GM21717 (cell line): ENCODE measurements around the gene UCKL1.
"Not testable (repeated sequence)": the region's sequence is repeated elsewhere in the genome, so short reads cannot be mapped to it uniquely, and the experiment has no call there.

Experiments
- ATAC-seq: cut with Tn5 transposase; IDR thresholded peaks from one replicate; pipeline ENCODE4 v1.9.1; 2021; ENCODE audit warnings: mild to moderate bottlenecking, moderate library complexity; ENCODE audit not compliant: unreplicated experiment

Gene UCKL1

GRCh38 chr20:63960654-63961621, 4.7 kb upstream of the UCKL1 start:
- not testable (repeated sequence) for ATAC-seq

GRCh38 chr20:63959699-63960075, 3.5 kb upstream of the UCKL1 start:
- ATAC-seq, result no peak

DNA sequence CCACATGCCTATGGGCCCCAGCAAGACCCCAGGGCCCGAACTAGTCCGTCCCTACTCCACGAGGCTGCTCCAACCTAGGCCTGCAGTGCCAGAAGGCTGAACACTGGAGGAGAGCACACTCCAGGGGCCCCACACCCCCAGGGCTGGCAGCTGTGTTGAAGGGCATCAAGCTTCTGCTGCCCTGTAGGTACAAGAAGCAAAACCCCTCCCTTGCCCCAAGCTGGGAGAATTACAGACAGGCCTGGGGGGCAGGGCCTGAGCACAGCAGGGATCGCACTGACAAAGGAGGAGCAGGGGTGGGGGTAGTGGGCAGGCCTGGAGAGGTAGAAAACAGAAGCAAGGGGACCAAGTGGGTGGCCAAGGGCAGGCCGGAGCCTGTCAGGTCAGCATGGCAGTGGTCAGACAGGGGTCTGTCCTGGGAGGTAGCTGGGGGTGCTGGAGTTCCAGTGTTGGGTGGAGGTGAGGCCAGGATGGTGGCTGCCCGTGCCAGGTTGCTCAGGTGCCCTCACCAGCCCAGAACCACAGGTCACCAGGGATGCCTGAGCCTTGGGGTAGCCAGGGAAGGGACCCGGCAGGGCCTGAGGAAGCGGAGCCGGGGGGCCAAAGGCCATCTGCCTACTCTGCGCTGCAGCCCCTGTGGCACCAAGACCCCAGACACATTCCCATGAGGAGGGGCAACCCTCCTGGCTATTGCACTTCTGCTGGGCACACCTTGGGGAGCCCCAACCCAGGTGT, 2.9 kb upstream of the UCKL1 start:
- no peak for ATAC-seq

DNA sequence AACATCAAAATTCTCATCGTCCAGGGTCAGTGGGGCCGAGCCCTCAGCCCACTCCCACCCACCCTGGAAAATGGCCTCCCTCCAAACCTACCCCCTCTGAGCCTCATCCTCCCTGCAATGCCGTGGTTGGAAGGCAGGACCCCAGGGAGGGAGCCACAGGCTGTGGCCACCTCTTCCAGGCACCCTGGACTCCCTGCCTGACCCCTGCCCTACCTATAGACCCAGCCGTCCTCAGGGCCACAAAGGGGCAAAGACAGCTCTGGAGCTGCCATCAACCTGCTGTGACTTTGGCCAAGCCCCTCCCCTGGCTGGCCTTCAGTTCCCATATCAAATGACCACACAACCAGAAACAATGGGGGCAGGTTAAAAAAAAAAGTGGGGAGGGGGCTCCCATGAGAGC, 2.3 kb upstream of the UCKL1 start:
- ATAC-seq, result no peak

GRCh38 chr20:63957690-63958441, 1.6 kb upstream of the UCKL1 start:
- ATAC-seq, result no peak

GRCh38 chr20:63957004-63957689, 931 bp upstream of the UCKL1 start:
- ATAC-seq, result no peak

- ATAC-seq, result no peak
These were observed 418 bp upstream of the UCKL1 start for GRCh38 chr20:63956664-63957003.

DNA sequence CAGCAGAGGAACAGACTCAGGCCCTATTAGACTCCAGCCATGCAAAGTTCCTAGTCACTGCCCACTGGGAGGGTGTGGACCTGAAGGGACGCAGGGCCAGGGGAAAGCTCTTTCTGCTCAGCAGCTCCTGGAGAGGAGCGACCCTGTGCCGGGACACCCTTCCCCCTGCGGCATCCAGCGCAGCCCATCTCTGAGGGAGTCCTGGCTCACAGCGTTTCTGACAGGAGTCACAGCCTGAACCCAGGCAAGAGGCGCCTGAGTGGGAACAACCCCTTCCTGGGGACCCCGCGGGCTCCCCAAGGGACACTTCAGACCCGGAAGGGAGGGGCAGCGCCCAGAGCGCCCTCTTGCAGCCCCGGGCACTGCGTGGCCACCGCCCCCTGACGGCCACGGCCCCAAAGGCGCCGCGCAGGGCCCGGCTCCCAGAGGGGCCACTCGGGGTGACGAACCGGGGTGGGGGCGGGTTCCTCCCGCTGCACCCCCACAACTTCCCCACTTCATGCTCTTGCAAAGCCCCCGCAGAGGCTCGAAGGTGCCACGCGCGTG, 862 bp downstream of the UCKL1 start:
- no peak for ATAC-seq

GRCh38 chr20:63953764-63954429, 2.3 kb downstream of the UCKL1 start:
- no peak for ATAC-seq

GRCh38 chr20:63952769-63953168, 3.4 kb downstream of the UCKL1 start:
- ATAC-seq, result no peak

DNA sequence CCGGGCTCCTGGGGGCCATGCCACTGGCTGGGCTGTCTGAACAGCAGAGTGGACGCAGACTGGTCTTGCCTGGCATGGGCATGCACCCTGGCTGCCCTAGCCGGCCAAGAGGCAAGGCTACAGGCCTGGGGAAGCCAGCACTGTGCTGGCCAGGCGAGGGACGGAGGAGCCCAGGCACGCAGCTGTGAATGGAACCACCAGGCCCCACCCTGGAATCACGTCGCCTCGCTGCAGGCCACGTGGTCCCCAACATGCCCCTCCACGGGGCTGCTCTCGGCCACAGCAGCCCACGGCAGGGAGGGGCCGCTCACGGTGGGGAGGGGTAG, 4.0 kb downstream of the UCKL1 start:
- no peak for ATAC-seq

- no peak for ATAC-seq
These were observed 4.6 kb downstream of the UCKL1 start for GRCh38 chr20:63951398-63952209.

DNA sequence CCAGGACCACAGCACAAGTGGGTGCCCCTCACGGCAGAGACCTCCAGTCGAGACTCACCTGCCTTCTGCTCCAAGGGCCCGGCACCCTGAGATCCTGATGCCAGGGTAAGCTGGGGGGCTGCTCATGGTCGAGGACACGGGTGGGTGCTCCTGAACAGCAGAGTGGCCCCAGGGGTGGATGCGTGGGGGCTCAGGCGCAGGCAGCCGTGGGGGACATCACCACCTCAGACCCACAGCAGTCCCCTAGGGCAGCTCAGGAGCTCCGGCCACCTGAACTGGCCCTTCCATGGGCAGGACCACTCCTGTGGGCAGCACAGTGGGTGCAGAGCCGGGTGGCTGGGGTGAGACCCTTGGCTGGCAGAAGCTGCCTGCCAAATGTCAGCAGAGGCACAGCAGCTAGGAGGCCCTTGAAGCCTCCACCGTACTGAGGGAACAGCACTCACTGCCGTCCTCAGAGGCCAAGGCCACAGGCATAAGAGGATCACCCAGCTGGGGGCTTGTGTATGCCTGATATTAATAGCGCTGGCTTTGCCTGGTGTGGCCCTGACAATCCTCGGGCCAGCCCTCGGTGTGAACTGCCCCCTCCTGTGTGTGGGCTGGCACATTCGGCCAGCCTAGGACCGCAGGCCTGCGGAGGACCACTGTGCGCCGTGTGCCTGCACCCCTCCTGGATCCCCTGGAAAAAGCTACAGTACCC, 5.4 kb downstream of the UCKL1 start:
- ATAC-seq, result no peak

DNA sequence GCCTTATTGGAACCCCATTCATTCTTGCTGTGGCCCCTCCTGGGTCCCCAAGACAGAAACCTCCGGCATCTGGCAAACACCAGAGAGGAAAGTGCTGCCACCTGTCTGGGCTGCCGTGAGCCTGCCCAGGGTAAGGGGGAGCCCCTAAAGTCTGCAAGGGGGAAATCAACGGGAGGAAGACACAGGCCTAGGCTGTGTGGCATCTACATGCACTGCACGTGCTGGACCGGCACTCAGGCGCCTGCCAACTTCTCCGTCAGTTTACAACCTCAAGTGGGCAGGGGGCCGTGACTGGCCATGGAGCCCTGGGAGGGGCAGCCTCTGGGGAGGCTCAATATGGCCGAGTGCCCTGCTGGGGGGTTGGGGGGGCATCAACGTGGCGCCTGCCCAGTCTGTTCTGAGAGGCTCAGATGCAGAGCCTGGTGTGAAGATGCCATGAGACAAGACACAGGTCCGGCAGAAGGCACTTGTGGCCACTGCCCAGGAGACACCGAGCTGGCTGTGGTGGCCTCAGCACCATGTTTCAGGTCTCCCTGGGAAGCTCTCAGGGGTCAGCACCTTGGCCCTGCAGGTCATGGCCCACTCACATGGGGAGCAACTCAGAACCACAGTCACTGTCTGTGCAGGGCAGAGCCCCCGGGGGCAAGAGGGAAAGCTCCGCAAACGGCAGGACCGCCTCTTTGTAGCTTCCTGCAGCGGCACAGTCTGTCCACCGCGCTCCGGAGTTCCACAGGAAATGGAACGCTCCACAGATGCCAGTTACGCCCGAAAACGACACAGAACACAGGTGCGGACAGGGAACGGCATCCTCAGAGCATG, 8.4 kb downstream of the UCKL1 start:
- no peak for ATAC-seq

- no peak for ATAC-seq
These were observed 9.1 kb downstream of the UCKL1 start for GRCh38 chr20:63946986-63947637.

DNA sequence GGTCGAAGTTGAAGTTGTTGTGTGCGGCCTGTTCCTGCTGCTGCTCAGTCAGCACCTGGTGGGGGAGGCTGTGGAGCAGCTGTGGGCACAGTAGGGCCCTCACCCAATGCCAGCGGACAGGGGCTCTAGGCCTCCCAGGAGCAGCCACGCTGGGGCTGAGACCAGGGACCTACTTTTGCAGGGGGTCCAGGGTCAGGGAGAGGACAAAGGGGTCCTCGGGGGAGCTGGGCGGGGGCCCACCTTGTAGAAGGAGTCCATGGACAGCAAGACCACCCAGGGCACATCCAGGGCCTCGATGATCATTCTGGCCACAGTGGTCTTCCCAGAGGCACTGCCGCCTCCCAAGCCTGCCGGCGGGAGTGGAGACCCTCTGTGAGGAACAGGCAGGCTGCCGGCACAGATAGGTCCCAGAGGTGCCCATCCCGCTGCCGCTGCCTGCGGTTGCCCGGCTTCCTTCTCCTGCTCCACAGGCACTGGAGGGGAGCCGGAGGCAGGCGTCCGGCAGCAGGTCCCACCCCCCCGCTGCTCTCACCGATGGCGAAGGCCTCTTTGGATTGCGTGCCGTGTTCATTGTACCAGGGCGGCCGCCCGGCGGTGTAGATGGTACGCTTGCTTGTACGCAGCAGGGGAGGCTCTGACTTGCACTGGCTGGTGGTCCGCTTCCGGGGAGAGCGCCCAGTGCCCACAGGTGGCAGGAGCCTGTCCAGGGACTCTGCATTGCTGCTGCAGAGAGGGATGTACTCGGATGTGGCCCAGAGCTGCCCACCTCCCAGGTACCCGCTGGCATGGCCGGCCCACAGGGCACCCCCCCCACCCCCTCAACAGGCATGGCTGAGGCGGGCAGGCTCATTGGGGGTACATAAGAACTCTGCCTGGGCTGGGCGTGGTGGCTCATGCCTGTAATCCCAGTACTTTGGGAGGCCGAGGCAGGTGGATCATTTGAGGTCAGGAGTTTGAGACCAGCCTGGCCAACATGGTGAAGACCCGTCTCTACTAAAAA, 10.0 kb downstream of the UCKL1 start:
- ATAC-seq, result no peak
